Breast epithelium (tissue), 3 donors: Measurements from ENCODE around the gene ADAM12.

Experiments
- POLR2A ChIP-seq: fragments of 450-650 bp; IDR thresholded peaks from one replicate; pipeline ENCODE4 v1.6.1; 2016; ENCODE audit warnings: antibody characterized with exemption, mild to moderate bottlenecking, moderate library complexity
- POLR2AphosphoS5 ChIP-seq, 3 donors: sonication (generic); formaldehyde crosslinking; IDR thresholded peaks; one replicate each; pipeline ENCODE4 v1.6.1; 2017; ENCODE audit warnings: antibody characterized with exemption in 3 of 3
- TF ChIP-seq, protein P1 (sequence below), 3 donors: fragments of 450-650 bp; IDR thresholded peaks; one replicate each; pipeline ENCODE4 v1.5.1; 2016 to 2017; ENCODE audit warnings: antibody characterized with exemption in 3 of 3, mild to moderate bottlenecking in 3 of 3, moderate library complexity in 3 of 3

DNA sequence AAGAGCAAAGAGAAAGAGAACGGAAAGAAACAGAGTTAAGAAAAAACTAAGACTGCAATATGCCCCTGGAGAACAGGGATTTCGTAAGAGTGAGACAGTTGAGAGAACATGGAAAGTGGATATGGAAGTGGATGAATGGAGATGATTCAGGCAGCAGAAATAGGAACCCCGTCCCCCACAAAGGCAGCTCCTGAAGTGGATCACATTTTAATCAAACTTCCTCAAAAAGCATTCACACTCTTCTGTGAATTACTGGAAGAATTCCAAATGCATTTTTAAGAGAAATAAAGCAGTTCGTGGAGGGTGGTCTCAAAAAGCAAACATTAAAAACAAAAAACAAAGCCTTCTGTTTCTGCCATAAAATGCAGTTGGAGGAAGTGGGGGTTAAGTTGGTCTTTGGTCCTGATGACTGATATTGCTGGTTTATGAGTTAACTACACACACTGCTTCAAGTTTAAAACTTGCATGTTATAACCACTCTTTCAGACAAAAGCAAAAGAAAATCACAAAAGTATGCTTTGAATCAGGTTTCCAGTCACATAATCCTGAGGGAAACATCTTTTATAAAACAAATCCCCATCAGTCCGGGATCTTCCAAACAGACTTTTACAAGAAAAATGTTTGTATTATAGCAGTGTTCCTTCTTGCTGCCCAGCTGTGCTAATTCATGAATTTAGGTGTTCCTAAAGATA, 277.6 kb downstream of the ADAM12 start:
- no peak for TF ChIP-seq POLR2AphosphoS5 (IDR thresholded peaks at IDR 0.05)
- TF ChIP-seq, protein P1, sequence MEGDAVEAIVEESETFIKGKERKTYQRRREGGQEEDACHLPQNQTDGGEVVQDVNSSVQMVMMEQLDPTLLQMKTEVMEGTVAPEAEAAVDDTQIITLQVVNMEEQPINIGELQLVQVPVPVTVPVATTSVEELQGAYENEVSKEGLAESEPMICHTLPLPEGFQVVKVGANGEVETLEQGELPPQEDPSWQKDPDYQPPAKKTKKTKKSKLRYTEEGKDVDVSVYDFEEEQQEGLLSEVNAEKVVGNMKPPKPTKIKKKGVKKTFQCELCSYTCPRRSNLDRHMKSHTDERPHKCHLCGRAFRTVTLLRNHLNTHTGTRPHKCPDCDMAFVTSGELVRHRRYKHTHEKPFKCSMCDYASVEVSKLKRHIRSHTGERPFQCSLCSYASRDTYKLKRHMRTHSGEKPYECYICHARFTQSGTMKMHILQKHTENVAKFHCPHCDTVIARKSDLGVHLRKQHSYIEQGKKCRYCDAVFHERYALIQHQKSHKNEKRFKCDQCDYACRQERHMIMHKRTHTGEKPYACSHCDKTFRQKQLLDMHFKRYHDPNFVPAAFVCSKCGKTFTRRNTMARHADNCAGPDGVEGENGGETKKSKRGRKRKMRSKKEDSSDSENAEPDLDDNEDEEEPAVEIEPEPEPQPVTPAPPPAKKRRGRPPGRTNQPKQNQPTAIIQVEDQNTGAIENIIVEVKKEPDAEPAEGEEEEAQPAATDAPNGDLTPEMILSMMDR (IDR thresholded peaks at IDR 0.05) = no peak
- no peak for TF ChIP-seq POLR2A
